WI38 (cell line): ENCODE results near the gene EXOSC1.
"Not testable (repeated sequence)": the region's sequence is repeated elsewhere in the genome, so short reads cannot be mapped to it uniquely, and the experiment has no call there.

ENCODE experiments used
- H3K4me3 ChIP-seq: 2 replicates; pipeline ENCODE4 v1.5.1; 2011; ENCODE audit warnings: low read depth, mild to moderate bottlenecking, control low read depth, low read length
- CTCF ChIP-seq: IDR thresholded peaks from 2 replicates; pipeline ENCODE4 v1.5.1; 2012; ENCODE audit warnings: low read depth, mild to moderate bottlenecking, control low read depth, low read length

EXOSC1 gene

GRCh38 chr10:97483506-97483905, 37.7 kb upstream of the EXOSC1 start:
- no peak overlapping the region for H3K4me3 ChIP-seq
- TF ChIP-seq CTCF = no peak

GRCh38 chr10:97482381-97482780, 36.6 kb upstream of the EXOSC1 start:
- H3K4me3 ChIP-seq = no peak overlapping the region
- no peak for TF ChIP-seq CTCF

- H3K4me3 ChIP-seq = no peak overlapping the region
- TF ChIP-seq CTCF = no peak
Observed at GRCh38 chr10:97481071-97481470, 35.3 kb upstream of the EXOSC1 start.

GRCh38 chr10:97479939-97480338, 34.1 kb upstream of the EXOSC1 start:
- TF ChIP-seq CTCF = no peak
- no peak overlapping the region for H3K4me3 ChIP-seq

- not testable (repeated sequence) for H3K4me3 ChIP-seq
Observed at GRCh38 chr10:97479410-97479809, 33.6 kb upstream of the EXOSC1 start.

- no peak overlapping the region for H3K4me3 ChIP-seq
- no peak for TF ChIP-seq CTCF
Observed at GRCh38 chr10:97475936-97476594, 30.3 kb upstream of the EXOSC1 start.

- H3K4me3 ChIP-seq = no peak overlapping the region
- no peak for TF ChIP-seq CTCF
Observed at GRCh38 chr10:97474918-97475317, 29.1 kb upstream of the EXOSC1 start.

GRCh38 chr10:97468781-97469180, 23.0 kb upstream of the EXOSC1 start:
- H3K4me3 ChIP-seq = not testable (repeated sequence)

- no peak overlapping the region for H3K4me3 ChIP-seq
- TF ChIP-seq CTCF = no peak
Observed at GRCh38 chr10:97468162-97468561, 22.4 kb upstream of the EXOSC1 start.
